ENCODE results near the gene RRAD.
"Not testable (repeated sequence)": the region's sequence is repeated elsewhere in the genome, so short reads cannot be mapped to it uniquely, and the experiment has no call there.

DNA sequence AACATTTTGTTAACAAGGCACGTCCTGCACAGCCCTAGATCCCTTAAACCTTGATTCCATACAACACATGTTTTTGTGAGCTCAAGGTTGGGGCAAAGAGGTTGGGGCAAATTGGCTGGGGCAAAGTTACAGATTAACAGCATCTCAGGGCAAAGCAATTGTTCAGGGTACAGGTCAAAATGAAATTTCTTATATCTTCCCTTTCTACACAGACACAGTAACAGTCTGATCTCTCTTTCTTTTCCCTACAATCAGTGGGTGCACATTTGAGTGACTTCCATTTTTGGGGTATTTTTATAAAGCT is 30.8 kb upstream of the RRAD start:
- TF ChIP-seq CTCF (IDR thresholded peaks at IDR 0.05); POLR2AphosphoS5 (IDR thresholded peaks at IDR 0.05; ENCODE audit: low read depth, low read length): not testable (repeated sequence)

All from Panc1 (cell line).